GM12878 (cell line): ENCODE data around the gene MYOM1.

ENCODE experiments used
- CBX5 ChIP-seq: sonication (generic); IDR thresholded peaks from 2 replicates; pipeline ENCODE4 v1.6.1; 2016; ENCODE audit warnings: low read depth, moderate library complexity, mild to moderate bottlenecking, inconsistent platforms
- CTCF ChIP-seq, 3 experiments: IDR thresholded peaks in 2 of 3; conservative IDR thresholded peaks in 1 of 3; 2 replicates each; pipeline ENCODE4 v1.5.1; 2011; ENCODE audit warnings: low read depth in 3 of 3, low read length in 3 of 3, mild to moderate bottlenecking in 3 of 3, control low read depth in 2 of 3, moderate library complexity in 2 of 3, inconsistent platforms in 1 of 3, mixed read lengths in 1 of 3; ENCODE audit not compliant: control insufficient read depth in 2 of 3, insufficient read depth in 1 of 3; ENCODE audit errors: extremely low read depth in 1 of 3
- E2F8 ChIP-seq: fragments of 450-650 bp; IDR thresholded peaks from 2 replicates; pipeline ENCODE4 v1.6.1; 2018; ENCODE audit warnings: mild to moderate bottlenecking, low read depth, moderate library complexity; ENCODE audit not compliant: partially characterized antibody
- POLR2AphosphoS5 ChIP-seq: IDR thresholded peaks from 2 replicates; pipeline ENCODE4 v1.6.1; 2011; ENCODE audit warnings: mild to moderate bottlenecking, low read length, inconsistent platforms
- SUPT20H ChIP-seq: IDR thresholded peaks from 2 replicates; pipeline ENCODE4 v1.6.1; 2011; ENCODE audit warnings: low read depth, mild to moderate bottlenecking, low read length, moderate library complexity, borderline replicate concordance; ENCODE audit not compliant: control insufficient read depth

- TF ChIP-seq CBX5 (no peak), CTCF (IDR thresholded peaks at IDR 0.05 in 2 of 3, conservative IDR thresholded peaks at IDR 0.05 in 1 of 3; ENCODE audit: control insufficient read depth in 2 of 3, extremely low read depth in 1 of 3, insufficient read depth in 1 of 3, low read depth in 3 of 3, low read length in 3 of 3) (no peak), E2F8 (no peak), POLR2AphosphoS5 (no peak), SUPT20H (no peak)
Measured at GRCh38 chr18:3119401-3120341, 100.1 kb downstream of the MYOM1 start.
